H1 (cell line): ENCODE data around the gene ERI2. TPM values are rescaled to one million over a fixed set of nuclear protein-coding genes. Genes with fewer than 3 reads are reported as not detected.

Experiments used
- CTCF ChIA-PET: fragments of 300-600 bp; sonication (Branson Sonifier 250); formaldehyde crosslinking; loops from one replicate; lab custom pipeline; 2021; ENCODE audit not compliant: partially characterized antibody; lab: Charles Lee
- POLR2A ChIA-PET: fragments of 300-600 bp; sonication (Branson Sonifier 250); formaldehyde crosslinking; loops from one replicate; lab custom pipeline; 2021; ENCODE audit warnings: inconsistent platforms; ENCODE audit not compliant: partially characterized antibody; lab: Charles Lee
- DNase-seq, 2 experiments: peaks; one replicate each; pipeline versions ENCODE4 v3.0.0 to v3.0.0-alpha.2; 2010 to 2022; ENCODE audit warnings: low spot score in 2 of 2, low read depth in 1 of 2, mixed read lengths in 1 of 2
- FAIRE-seq: peaks from 2 replicates; lab custom pipeline; 2011; peaks lifted over from hg19 to GRCh38; lab: Jason Lieb, UNC
- H2AFZ ChIP-seq: 2 replicates; pipeline ENCODE4 v1.8.1; 2012; ENCODE audit warnings: low read length, inconsistent platforms
- H2AK5ac ChIP-seq: 2 replicates; pipeline ENCODE4 v1.6.1; 2013; ENCODE audit warnings: low read depth, low read length
- H2BK120ac ChIP-seq: replicated peaks from 2 replicates; pipeline ENCODE3; 2013; ENCODE audit warnings: low read depth, low read length, inconsistent platforms
- H2BK12ac ChIP-seq: 2 replicates; pipeline ENCODE4 v1.6.1; 2013; ENCODE audit warnings: low read depth, low read length
- H2BK15ac ChIP-seq: 2 replicates; pipeline ENCODE4 v1.6.1; 2013; ENCODE audit warnings: low read length
- H2BK20ac ChIP-seq: 2 replicates; pipeline ENCODE4 v1.6.1; 2013; ENCODE audit warnings: low read length
- H2BK5ac ChIP-seq: 2 replicates; pipeline ENCODE4 v1.6.1; 2013; ENCODE audit warnings: low read depth, low read length
- H3K14ac ChIP-seq: 2 replicates; pipeline ENCODE4 v1.6.1; 2013; ENCODE audit warnings: inconsistent platforms; ENCODE audit not compliant: insufficient read length
- H3K18ac ChIP-seq: 2 replicates; pipeline ENCODE4 v1.6.1; 2013; ENCODE audit warnings: low read length; ENCODE audit errors: extremely low read depth
- H3K23ac ChIP-seq: 2 replicates; pipeline ENCODE4 v1.6.1; 2013; ENCODE audit warnings: inconsistent platforms; ENCODE audit not compliant: insufficient read length
- H3K23me2 ChIP-seq: 2 replicates; pipeline ENCODE4 v1.6.1; 2013; ENCODE audit warnings: low read depth, low read length
- H3K27ac ChIP-seq: 2 replicates; pipeline ENCODE4 v1.6.1; 2011; ENCODE audit warnings: low read depth, low read length, inconsistent platforms
- H3K27me3 ChIP-seq, 4 experiments: replicated peaks in 1 of 4; 1 replicate in 1 of 4; 2 replicates in 3 of 4; pipeline versions ENCODE4 v1.6.1 to v1.8.1; 2011 to 2013; ENCODE audit warnings: low read length in 3 of 4, mild to moderate bottlenecking in 3 of 4, inconsistent platforms in 2 of 4, mixed read lengths in 2 of 4, moderate library complexity in 1 of 4; ENCODE audit not compliant: control insufficient read depth in 3 of 4, insufficient read depth in 3 of 4; ENCODE audit errors: extremely low read depth in 1 of 4
- H3K36me3 ChIP-seq, 4 experiments: 2 replicates each; pipeline versions ENCODE4 v1.6.1 to v1.8.1; 2011 to 2013; ENCODE audit warnings: mild to moderate bottlenecking in 4 of 4, low read length in 3 of 4, moderate library complexity in 2 of 4, control low read depth in 1 of 4, inconsistent platforms in 1 of 4; ENCODE audit not compliant: insufficient read depth in 4 of 4, control insufficient read depth in 2 of 4
- H3K4ac ChIP-seq: replicated peaks from 2 replicates; pipeline ENCODE3; 2013; ENCODE audit warnings: low read length, low read depth, mixed read lengths, inconsistent platforms; ENCODE audit not compliant: insufficient read length
- H3K4me1 ChIP-seq, 4 experiments: replicated peaks in 1 of 4; 1 replicate in 1 of 4; 2 replicates in 3 of 4; pipeline versions ENCODE4 v1.6.1 to v1.8.1; 2011 to 2013; ENCODE audit warnings: low read length in 3 of 4, inconsistent platforms in 2 of 4, mixed read lengths in 1 of 4; ENCODE audit not compliant: insufficient read depth in 4 of 4, control insufficient read depth in 3 of 4
- H3K4me2 ChIP-seq, 2 experiments: 2 replicates each; pipeline versions ENCODE4 v1.6.1 to v1.8.1; 2011 to 2013; ENCODE audit warnings: low read depth in 2 of 2, low read length in 2 of 2, control low read depth in 1 of 2, inconsistent platforms in 1 of 2, mild to moderate bottlenecking in 1 of 2; ENCODE audit not compliant: insufficient read depth in 1 of 2
- H3K4me3 ChIP-seq, 4 experiments: fragments of 200-600, 300-600 bp in 1 of 4; sonication (generic), shearing (Covaris generic), sonication (Bioruptor Twin) in 1 of 4; 2 replicates each; pipeline versions ENCODE4 v1.5.1 to v1.8.1; 2011 to 2016; ENCODE audit warnings: low read length in 4 of 4, low read depth in 3 of 4, control low read depth in 2 of 4, inconsistent platforms in 2 of 4, mild to moderate bottlenecking in 2 of 4, mixed read lengths in 1 of 4, moderate library complexity in 1 of 4; ENCODE audit not compliant: insufficient read depth in 2 of 4; ENCODE audit errors: extremely low read depth in 1 of 4
- H3K56ac ChIP-seq: replicated peaks from 2 replicates; pipeline ENCODE3; 2013; ENCODE audit warnings: low read depth, mild to moderate bottlenecking, mixed read lengths, low read length, inconsistent platforms; ENCODE audit not compliant: insufficient read length
- H3K79me1 ChIP-seq: 2 replicates; pipeline ENCODE4 v1.6.1; 2013; ENCODE audit warnings: low read depth, low read length, control low read depth
- H3K79me2 ChIP-seq, 2 experiments: 2 replicates each; pipeline versions ENCODE4 v1.6.1 to v1.8.1; 2012 to 2013; ENCODE audit warnings: low read length in 2 of 2, mild to moderate bottlenecking in 2 of 2, inconsistent platforms in 1 of 2; ENCODE audit not compliant: insufficient read depth in 2 of 2, control insufficient read depth in 1 of 2
- H3K9ac ChIP-seq, 4 experiments: replicated peaks in 1 of 4; 1 replicate in 1 of 4; 2 replicates in 3 of 4; pipeline versions ENCODE4 v1.6.1 to v1.8.1; 2011 to 2013; ENCODE audit warnings: low read depth in 3 of 4, low read length in 3 of 4, control low read depth in 2 of 4, mild to moderate bottlenecking in 2 of 4, moderate library complexity in 2 of 4, inconsistent platforms in 1 of 4; ENCODE audit errors: extremely low read depth in 1 of 4
- H3K9me3 ChIP-seq, 2 experiments: 2 replicates each; pipeline versions ENCODE4 v1.6.1 to v1.8.1; 2012 to 2013; ENCODE audit warnings: mild to moderate bottlenecking in 2 of 2, moderate library complexity in 2 of 2, control low read depth in 1 of 2, inconsistent platforms in 1 of 2, low read depth in 1 of 2, low read length in 1 of 2, mixed read lengths in 1 of 2; ENCODE audit not compliant: insufficient read depth in 2 of 2
- H4K20me1 ChIP-seq, 2 experiments: replicated peaks in 1 of 2; 2 replicates each; pipeline versions ENCODE3 to v1.8.1; 2011 to 2013; ENCODE audit warnings: inconsistent platforms in 2 of 2, low read length in 2 of 2, mild to moderate bottlenecking in 1 of 2; ENCODE audit not compliant: insufficient read depth in 2 of 2, control insufficient read depth in 1 of 2
- H4K5ac ChIP-seq: 2 replicates; pipeline ENCODE4 v1.6.1; 2013; ENCODE audit warnings: low read length, low read depth, mixed read lengths, inconsistent platforms; ENCODE audit not compliant: insufficient read length
- H4K8ac ChIP-seq: 2 replicates; pipeline ENCODE4 v1.8.0; 2013; ENCODE audit warnings: mild to moderate bottlenecking, moderate library complexity, low read length, inconsistent platforms; ENCODE audit not compliant: insufficient read depth; ENCODE audit errors: extremely low read depth
- H4K91ac ChIP-seq: replicated peaks from 2 replicates; pipeline ENCODE3; 2013; ENCODE audit warnings: low read length, mixed read lengths, inconsistent platforms; ENCODE audit not compliant: insufficient read length
- CREB1 ChIP-seq: IDR thresholded peaks from 2 replicates; pipeline ENCODE4 v1.6.1; 2012; ENCODE audit warnings: inconsistent platforms
- CTCF ChIP-seq, 3 experiments: IDR thresholded peaks; 1 replicate in 2 of 3; 2 replicates in 1 of 3; pipeline versions ENCODE4 v1.5.1 to v1.6.1; 2011; ENCODE audit warnings: low read length in 3 of 3, mild to moderate bottlenecking in 3 of 3, inconsistent platforms in 2 of 3, low read depth in 1 of 3, moderate library complexity in 1 of 3; ENCODE audit not compliant: insufficient read depth in 1 of 3; ENCODE audit errors: control extremely low read depth in 1 of 3
- EGR1 ChIP-seq: IDR thresholded peaks from 2 replicates; pipeline ENCODE4 v1.6.1; 2011; ENCODE audit warnings: low read depth, low read length, borderline replicate concordance
- FOSL1 ChIP-seq: IDR thresholded peaks from 2 replicates; pipeline ENCODE4 v1.6.1; 2011; ENCODE audit warnings: mild to moderate bottlenecking, low read depth, low read length, moderate library complexity; ENCODE audit not compliant: insufficient read depth
- MAX ChIP-seq: IDR thresholded peaks from 2 replicates; pipeline ENCODE4 v1.6.1; 2012; ENCODE audit warnings: inconsistent platforms
- RAD21 ChIP-seq, 2 experiments: IDR thresholded peaks in 1 of 2; conservative IDR thresholded peaks in 1 of 2; 2 replicates each; pipeline ENCODE4 v1.6.1; 2011; ENCODE audit warnings: low read depth in 2 of 2, low read length in 2 of 2, improper control_type of control experiment in 1 of 2, inconsistent platforms in 1 of 2, mild to moderate bottlenecking in 1 of 2, moderate library complexity in 1 of 2
- SP1 ChIP-seq: IDR thresholded peaks from 2 replicates; pipeline ENCODE4 v1.6.1; 2011; ENCODE audit warnings: low read depth, low read length
- YY1 ChIP-seq: IDR thresholded peaks from 2 replicates; pipeline ENCODE4 v1.6.1; 2011; ENCODE audit warnings: low read depth, mild to moderate bottlenecking, low read length
- WGBS, 2 experiments: shearing (Covaris generic) in 1 of 2; methylation state at CpG; one replicate each; pipeline versions ENCODE4 v1.1.6 to v1.1.7; 2013 to 2015; ENCODE audit warnings: low lambda C conversion rate in 2 of 2, mixed read lengths in 2 of 2, inconsistent platforms in 1 of 2, low coverage in 1 of 2, missing lambda C conversion rate in 1 of 2; ENCODE audit not compliant: insufficient replicate concordance in 2 of 2, insufficient coverage in 1 of 2, insufficient read length in 1 of 2; ENCODE audit errors: extremely low coverage in 1 of 2, missing lambda C conversion rate in 1 of 2; 5-methylcytosine and 5-hydroxymethylcytosine counted together
- polyA plus RNA-seq, 7 experiments: library from polyadenylated mRNA; depleted of rRNA in 3 of 7; stranded (reverse) in 5 of 7; unstranded in 2 of 7; fragments of >200 nt in 5 of 7; fragments of 200-250 nt in 2 of 7; gene quantifications; 1 replicate in 5 of 7; 2 replicates in 1 of 7; 4 replicates in 1 of 7; pipeline versions ENCODE4 v1.2.1 to v1.2.3, GENCODE V29; 2011 to 2013; ENCODE audit warnings: missing spikeins in 2 of 7, mixed read lengths in 2 of 7
- total RNA-seq: library from RNA; stranded (reverse); fragmentation: NEBNext Ultra II Directional; extraction: Animal tissue kit (Norgen Biotek cat#: 25700); gene quantifications from 2 replicates; pipeline ENCODE4 v1.2.1, GENCODE V29; 2021

The ERI2 gene
- total and polyA plus RNA-seq, 2 of the 8 experiments (the other 6 are each of a cell fraction or from before 2014, with no cell fraction given): 11.0 to 12.6 TPM

- FAIRE-seq: peak; percentile 83
- no peak overlapping the region for H2BK20ac ChIP-seq
- no peaks in the 10 kb centered on the region; a peak in 1 of 7 replicates for H3K4me1 ChIP-seq
- POLR2A ChIA-PET: interaction anchor here (0.8 to 1.6 kb wide), 3 partner anchors 9 to 32 kb away, joined by 3 to 7 read pairs (median 6); partner anchors contain the start of genes ERI2 and REXO5
- no peak overlapping the region for H2AK5ac ChIP-seq
- CTCF ChIA-PET: interaction anchor here (0.6 to 3.0 kb wide), 16 partner anchors 8 to 1824 kb away, joined by 3 to 12 read pairs (median 4); no protein-coding TSS in a partner anchor
- no peak overlapping the region for H4K91ac ChIP-seq
- H3K9me3 ChIP-seq: no peaks in the 10 kb centered on the region
- H3K18ac ChIP-seq: no peak overlapping the region
- no peak overlapping the region for H3K56ac ChIP-seq
- peak; percentile 80 to 90 for DNase-seq
- no peak overlapping the region for H3K9ac ChIP-seq
- H3K4me3 ChIP-seq: no peak overlapping the region
- no peak overlapping the region for H4K8ac ChIP-seq
- H3K23ac ChIP-seq: no peak overlapping the region
- H2BK120ac ChIP-seq: no peak overlapping the region
- H4K20me1 ChIP-seq: no peaks in the 10 kb centered on the region
- H3K4ac ChIP-seq: no peak overlapping the region
- H4K5ac ChIP-seq: no peak overlapping the region
- no peak overlapping the region for H3K4me2 ChIP-seq
- H2AFZ ChIP-seq: no peak overlapping the region
- H3K27me3 ChIP-seq: no peaks in the 10 kb centered on the region
- 48% methylated on average over 7 of the region's 7 CpGs; no CpG with 5 or more reads in 1 of the 2 experiments for WGBS, 2 experiments
- H3K79me1 ChIP-seq: no peaks in the 10 kb centered on the region
- H3K79me2 ChIP-seq: no peaks in the 10 kb centered on the region
- H3K23me2 ChIP-seq: no peaks in the 10 kb centered on the region
- no peaks in the 10 kb centered on the region for H3K36me3 ChIP-seq
- TF ChIP-seq RAD21 (IDR thresholded peaks at IDR 0.05 in 1 of 2, conservative IDR thresholded peaks at IDR 0.05 in 1 of 2; ENCODE audit: low read depth in 2 of 2, low read length in 2 of 2) (peak; percentile 73 to 81), YY1 (peak; percentile 43; the same call in 1 of the 2 replicates), EGR1 (no peak), FOSL1 (no peak), SP1 (no peak), CREB1 (peak; percentile 36; the same call in 1 of the 2 replicates), CTCF (IDR thresholded peaks at IDR 0.05; ENCODE audit: control extremely low read depth in 1 of 3, insufficient read depth in 1 of 3, low read depth in 1 of 3, low read length in 3 of 3) (peak; percentile 80 to 99 (median 97)), MAX (peak; percentile 71)
- H2BK5ac ChIP-seq: no peak overlapping the region
- 0 out of 2 replicates have a peak overlapping the region, but pooled peaks have one; percentile 50 for H2BK12ac ChIP-seq
- H3K27ac ChIP-seq: no peak overlapping the region
- peak overlapping the region; percentile 46; the same call in 1 of the 2 replicates for H2BK15ac ChIP-seq
- H3K14ac ChIP-seq: no peak overlapping the region
Observed at GRCh38 chr16:20774703-20775362, 31.4 kb downstream of the ERI2 start.
